HG03039 (cell line): Measurements from ENCODE around the gene CFAP251.
"Not testable (repeated sequence)": the region's sequence is repeated elsewhere in the genome, so short reads cannot be mapped to it uniquely, and the experiment has no call there.

ENCODE experiments used
- ATAC-seq: cut with Tn5 transposase; IDR thresholded peaks from one replicate; pipeline ENCODE4 v1.9.1; 2021; ENCODE audit warnings: mild to moderate bottlenecking, moderate library complexity; ENCODE audit not compliant: unreplicated experiment

CFAP251 gene, protein sequence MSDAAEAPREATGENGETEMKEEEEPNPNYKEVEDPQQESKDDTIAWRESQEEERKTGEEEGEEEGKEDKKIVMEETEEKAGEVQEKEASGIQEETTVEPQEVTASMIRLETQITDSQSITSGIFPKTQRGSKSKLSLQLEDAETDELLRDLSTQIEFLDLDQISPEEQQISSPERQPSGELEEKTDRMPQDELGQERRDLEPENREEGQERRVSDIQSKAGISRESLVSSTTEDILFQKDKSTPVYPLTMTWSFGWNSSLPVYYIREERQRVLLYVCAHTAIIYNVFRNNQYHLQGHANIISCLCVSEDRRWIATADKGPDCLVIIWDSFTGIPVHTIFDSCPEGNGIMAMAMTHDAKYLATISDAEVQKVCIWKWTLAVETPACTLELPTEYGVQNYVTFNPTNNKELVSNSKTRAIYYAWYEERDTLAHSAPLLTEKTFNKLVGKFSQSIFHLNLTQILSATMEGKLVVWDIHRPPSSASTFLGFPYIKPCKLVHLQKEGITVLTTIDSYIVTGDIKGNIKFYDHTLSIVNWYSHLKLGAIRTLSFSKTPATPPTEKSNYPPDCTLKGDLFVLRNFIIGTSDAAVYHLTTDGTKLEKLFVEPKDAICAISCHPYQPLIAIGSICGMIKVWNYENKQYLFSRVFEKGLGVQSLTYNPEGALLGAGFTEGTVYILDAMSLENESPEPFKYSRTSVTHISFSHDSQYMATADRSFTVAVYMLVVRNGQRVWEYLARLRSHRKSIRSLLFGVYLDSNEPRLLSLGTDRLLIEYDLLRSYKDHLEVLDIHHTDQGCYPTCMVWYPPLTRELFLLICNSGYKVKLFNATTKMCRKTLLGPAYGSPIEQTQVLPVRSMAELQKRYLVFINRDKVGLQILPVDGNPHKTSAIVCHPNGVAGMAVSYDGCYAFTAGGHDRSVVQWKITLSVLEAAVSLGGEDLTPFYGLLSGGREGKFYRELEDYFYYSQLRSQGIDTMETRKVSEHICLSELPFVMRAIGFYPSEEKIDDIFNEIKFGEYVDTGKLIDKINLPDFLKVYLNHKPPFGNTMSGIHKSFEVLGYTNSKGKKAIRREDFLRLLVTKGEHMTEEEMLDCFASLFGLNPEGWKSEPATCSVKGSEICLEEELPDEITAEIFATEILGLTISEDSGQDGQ

DNA sequence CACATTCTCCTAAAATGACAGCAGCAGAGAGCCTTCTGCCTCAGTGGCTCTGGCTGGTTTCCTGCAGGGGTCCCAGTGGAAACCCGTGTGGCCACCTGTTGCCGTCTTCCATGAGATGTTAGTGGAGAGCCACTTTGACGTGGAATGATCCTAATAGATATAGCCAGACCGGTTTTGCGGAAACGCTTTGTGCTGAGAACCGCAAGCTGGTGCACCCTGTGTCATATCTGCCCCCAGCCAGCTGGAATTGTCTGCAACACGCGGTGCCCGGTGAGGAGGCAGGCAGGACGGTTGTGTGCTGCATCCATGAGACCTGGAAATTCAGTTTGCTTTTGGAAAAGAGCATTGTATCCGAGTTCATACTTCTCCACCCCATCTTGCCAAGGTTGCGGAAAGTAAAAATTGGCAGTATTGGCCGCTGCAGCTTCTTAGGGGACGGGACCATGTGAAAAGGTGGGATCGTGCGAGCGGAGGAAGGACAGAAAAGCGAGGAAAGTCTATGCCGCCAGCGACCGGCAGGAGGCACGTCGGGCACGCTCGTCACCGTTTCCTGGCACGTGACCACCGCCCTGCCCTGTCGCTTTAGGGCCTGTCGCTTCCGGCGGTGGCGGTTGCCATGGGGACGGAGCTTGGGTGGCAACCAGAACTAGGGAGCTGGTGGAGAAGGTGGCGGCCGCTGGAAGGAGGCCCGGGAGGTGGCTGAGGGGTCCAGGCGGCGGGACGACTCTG lies at the start of gene CFAP251:
Gene CFAP251, plus strand, starts transcription at position 643 of the 729 bp plus-strand sequence. CDS start 2,714 bp downstream, outside the sequence.
- ATAC-seq: peak; percentile 92

DNA sequence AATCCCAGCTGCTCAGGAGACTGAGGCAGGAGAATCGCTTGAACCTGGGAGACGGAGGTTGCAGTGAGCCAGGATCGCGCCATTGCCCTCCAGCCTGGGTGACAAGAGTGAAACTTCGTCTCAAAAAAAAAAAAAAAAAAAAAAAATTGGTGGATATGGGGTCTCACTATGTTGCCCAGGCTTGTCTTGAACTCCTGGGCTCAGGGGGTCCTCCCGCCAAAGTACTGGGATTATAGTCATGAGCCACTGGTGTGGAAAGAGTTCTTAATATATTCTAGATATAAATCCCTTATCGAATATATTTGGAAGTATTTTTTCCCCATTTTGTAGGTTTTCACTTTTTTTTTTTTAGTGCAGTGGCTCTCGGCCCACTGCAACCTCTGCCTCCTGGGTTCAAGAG lies 49.2 kb upstream of the CFAP251 start:
- ATAC-seq: not testable (repeated sequence)

DNA sequence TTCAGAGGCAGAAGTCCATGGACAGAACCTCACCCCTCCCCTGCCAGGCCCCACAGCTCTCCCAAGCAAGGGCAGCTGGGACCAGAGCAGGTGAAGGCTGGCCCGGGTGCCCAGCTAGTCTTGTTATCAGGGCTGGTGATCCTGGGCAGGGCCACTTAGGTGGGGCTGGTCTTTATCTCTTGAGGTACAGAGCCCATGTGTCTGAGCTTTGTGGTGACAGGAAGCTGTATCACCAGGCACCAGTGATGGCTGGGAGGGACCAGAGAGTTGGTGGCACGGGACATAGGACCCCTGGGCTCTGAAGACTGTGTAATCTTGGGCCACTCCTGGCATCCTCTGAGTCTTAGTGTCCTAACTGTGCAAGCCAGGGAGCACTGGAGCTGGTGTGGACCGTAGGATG lies 46.9 kb upstream of the CFAP251 start:
- no peak for ATAC-seq

DNA sequence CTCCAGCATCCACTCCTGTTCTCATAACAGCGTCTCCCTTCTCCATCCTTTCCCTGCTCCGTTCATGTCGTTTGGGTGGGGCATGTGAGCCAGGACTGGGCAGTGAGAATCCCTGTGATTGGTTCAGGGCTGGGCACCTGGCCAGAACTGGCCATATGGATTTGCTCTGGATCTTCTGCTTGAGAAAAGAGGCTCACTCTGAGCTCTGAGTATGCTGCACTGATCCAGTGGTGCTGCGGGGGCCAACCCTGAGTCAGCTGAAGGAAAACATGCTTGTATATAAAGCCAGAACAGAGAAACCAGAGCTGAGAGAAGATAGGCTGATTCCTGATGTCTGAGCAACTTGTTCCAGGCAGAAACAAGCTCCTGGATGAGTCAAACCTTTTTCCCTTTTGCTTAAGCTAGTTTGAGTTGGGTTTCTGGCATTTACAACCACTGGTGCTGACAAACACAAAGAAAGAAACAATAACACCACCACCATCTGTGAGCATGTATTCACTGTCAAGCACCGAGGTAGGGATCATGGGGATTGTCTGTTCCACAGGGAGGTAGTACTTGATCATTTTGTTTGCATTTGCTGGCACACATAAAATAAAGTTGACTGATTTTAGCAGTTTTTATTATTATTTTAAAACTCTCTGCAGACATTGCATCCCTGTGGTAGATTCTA lies 45.7 kb upstream of the CFAP251 start:
- ATAC-seq: no peak

DNA sequence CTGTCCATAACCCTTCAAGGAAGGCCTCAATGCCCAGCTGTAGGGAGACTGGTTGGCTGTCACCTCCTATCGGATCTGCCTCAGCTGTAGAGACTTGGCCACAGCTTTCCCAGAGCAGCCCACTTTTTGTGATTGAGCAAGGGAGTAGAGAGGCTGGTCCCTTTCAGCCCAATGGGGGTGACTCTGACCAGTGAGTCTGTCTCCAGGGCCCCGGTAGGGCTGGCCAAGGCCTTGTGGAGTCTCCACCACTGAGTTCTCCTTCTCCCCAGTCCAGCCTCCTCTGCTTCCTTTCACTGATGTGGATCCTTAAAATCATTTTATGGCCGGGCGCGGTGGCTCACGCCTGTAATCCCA lies 45.2 kb upstream of the CFAP251 start:
- ATAC-seq: no peak

DNA sequence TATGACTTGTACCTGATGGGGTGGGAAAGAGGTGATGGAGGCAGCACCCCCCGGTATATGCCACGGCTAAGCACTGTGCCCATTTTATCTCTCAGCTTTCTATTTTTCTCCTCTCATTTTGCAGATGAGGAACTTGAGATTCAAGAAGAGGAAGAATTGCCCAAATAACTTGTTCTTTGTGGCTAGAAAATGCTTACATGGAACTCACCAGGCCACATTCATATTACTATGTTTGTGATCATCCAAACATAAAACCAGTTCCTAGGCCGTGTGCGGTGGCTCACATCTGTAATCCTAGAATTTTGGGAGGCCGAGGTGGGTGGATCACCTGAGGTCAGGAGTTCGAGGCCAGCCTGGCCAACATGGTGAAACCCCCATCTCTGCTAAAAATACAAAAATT lies 44.3 kb upstream of the CFAP251 start:
- no peak for ATAC-seq

DNA sequence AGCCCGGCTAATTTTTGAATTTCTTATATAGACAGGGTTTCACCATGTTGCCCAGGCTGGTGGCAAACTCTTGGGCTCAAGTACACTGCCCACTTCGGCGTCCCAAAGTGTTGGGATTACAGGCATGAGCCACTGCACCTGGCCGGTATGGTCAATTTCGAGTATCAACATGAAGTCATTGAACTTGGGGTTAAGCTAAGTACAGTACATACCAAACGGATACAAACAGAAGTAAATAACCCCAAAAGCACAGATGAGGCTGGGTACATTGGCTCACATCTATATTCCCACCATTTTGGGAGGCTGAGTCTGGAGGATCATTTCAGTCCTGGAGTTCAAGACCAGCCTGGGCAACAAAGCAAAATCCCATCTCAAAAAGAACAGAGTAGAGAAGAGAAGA lies 42.8 kb upstream of the CFAP251 start:
- ATAC-seq: no peak

DNA sequence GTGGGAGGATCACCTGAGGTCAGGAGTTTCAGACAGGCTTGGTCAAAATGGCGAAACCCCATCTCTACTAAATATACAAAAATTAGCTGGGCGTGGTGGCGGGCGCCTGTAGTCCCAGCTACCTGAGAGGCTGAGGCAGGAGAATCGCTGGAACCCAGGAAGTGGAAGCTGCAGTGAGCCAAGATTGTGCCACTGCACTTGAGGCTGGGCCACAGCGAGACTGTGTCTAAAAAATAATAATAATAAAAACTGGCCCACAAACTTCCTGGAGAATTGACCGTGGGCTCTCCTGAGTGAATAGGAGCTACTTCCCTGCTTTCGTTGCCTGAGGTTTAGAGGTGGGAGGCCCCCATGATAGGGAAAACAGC lies 42.3 kb upstream of the CFAP251 start:
- ATAC-seq: not testable (repeated sequence)

DNA sequence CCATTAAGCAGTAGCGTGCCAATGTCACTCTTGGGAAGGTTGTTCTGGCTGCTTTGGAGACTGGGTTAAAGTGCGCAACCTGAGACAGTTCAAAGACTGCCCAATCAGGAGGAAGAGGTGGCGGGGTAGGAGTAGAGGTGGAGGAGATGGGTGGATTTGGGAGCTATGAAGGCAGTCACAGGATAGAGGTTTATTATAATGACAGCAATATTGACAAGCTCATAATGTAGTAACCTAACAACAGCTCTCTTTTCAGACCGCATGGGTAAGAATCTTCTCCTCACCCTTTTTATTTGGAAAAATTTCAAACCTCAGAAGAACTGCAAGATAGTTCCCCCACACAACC lies 35.1 kb upstream of the CFAP251 start:
- no peak for ATAC-seq

DNA sequence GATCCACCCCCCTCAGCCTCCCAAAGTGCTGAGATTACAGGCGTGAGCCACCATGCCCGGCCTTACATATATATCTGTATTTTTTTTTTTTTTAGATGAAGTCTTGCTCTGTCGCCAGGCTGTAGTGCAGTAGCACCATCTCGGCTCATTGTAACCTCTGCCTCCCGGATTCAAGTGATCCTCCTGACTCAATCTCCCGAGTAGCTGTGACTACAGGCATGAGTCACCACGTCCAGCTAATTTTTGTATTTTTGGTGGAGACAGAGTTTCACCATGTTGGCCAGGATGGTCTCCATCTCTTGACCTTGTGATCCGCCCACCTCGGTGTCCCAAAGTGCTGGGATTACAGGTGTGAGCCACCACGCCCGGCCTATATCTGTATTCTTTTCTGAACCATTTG lies 33.3 kb upstream of the CFAP251 start:
- ATAC-seq: not testable (repeated sequence)

DNA sequence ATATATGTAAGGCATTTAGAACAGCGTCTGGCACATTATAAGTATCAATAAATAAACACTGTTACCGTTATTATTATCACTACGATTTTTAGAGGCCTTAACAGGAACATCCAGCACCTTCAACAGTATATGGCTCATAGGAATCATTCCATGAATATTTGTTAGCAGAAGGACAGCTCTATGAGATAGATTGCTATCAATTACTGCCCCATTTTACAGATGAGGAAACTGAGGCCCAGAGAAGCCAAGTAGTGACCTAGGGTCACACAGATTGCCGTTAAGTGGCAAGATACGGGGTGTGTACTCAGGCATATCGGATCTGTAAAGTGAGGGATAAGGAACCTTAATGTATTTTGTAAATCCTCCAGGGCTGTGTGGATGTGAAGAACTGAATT lies 30.3 kb upstream of the CFAP251 start:
- no peak for ATAC-seq

DNA sequence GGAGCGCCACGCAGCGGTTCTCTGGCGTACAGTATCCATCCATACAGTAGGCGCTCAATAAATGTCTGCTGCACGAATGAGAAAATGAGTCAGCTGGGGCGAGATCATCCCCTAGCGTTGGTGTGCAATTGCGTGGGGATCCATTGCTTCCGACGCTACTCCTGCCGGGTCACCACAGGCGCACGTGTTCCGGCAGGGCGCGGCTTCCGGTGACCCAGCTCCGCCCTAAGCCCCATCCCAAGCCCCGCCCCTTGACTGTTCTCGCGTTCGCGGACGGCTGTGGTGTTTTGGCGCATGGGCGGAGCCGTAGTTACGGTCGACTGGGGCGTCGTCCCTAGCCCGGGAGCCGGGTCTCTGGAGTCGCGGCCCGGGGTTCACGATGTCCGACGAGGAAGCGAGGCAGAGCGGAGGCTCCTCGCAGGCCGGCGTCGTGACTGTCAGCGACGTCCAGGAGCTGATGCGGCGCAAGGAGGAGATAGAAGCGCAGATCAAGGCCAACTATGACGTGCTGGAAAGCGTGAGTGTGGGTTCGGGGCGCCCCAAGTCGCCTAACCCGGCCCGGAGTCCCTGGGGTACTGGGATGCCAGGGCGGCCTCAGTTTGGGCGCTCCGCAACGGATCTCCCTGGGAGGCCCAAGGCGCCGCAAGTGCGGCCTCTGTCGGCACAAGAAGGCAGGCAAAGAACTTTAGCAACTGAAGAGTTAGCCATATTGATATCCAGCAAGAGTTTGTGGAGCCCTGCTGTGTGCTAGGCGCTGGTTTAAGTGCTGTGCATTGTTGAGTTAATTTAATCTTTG lies 29.7 kb upstream of the CFAP251 start, which contains the start of gene PSMD9:
Gene PSMD9, plus strand, starts transcription at position 313 of the 796 bp plus-strand sequence. Its CDS starts 67 bp downstream, at position 380.
- peak; percentile 92 for ATAC-seq

DNA sequence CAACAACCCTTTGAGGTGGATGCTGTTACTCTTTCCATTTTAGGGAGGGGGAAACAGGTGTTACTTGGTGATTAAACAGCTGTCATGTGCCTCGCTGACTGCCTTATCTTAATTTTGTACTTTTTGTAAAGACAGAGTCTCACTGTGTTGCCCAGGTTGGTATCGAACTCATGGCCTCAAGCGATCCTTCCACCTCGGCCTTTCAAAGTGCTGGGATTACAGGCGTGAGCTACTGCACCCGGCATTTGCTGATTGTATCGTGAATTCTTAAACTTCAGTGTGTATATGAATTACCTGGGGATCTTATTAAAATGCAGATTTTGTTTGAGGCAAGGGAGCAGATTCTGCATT lies 29.1 kb upstream of the CFAP251 start:
- no peak for ATAC-seq

DNA sequence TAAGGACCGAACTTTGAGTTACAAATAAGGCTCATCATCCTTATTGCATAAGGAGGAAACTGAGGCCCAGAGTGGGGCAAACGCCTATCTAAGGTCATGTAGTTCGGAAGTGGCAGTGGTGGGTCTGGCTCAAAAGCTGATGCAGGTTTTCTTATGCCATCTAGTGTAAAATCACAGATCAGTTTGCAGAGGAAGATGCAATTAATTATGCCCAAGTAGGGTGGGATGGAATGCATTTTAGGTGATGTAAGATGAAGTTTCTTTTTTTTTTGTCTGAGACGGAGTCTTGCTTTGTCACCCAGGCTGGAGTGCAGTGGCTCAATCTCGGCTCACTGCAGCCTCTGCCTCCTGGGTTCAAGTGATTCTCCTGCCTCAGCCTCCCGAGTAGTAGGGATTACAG lies 28.7 kb upstream of the CFAP251 start:
- not testable (repeated sequence) for ATAC-seq

DNA sequence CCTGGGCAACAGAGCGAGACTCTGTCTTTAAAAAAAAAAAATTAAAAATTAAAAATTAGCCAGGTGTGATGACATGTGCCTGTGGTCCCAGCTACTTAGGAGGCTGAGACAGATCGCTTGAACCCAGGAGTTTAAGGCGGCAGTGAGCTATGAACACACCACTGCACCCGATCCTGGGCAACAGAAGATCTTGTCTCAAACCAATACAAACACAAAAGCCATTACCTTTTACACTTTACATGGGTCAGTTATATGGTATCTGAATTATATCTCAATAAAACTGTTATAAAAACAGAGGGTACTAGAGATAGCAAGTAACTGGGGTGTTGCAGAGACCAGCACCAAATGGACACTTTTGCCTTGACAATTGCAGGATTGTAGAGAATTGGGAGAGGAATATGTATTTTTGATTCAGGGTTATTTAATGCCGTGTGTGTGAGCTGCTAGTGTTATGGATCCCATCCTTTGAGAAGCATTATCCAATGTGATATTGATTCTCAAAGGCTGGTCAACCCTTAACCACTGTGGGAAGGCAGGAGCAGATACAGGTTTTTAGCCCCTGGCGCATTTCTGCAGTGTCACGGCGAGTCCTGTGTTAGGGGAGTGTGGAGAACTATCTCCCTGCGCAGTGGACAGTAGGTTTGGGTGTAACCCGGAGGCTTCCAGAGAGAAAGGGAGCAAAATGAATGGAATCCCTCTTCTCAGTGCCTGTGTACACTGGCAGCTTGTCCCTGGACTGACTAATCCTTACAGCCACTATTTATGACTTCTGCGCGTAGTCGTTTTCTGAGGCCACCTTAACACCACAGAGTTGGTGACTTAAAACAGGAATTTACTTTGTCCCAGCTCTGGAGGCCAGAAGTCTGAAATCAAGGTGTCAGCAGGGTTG lies 25.5 kb upstream of the CFAP251 start:
- no peak for ATAC-seq

DNA sequence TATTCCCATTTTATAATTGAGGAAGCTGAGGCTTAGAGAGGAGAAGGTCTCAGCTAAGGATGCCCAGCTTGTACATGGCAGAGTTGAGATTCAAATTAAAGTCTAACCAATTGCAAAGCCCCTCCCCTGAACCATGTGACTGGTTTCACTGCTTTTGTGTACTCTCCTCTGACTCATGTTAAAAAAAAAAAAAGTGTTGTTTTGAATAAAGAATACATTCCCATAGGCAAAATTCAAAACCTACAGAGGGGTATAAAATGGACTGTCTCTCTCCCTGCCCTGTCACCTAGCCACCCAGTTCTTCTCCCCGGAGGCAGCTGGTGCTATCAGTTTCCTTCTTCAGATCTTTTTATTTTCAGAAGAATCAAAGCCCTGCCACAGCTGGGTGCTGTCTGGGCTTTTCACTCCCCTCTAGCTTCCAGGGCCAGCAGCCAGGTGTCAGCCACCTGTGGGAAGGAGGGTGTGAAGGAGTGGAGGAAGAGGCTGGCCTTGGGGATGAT lies 24.4 kb upstream of the CFAP251 start:
- ATAC-seq: no peak

DNA sequence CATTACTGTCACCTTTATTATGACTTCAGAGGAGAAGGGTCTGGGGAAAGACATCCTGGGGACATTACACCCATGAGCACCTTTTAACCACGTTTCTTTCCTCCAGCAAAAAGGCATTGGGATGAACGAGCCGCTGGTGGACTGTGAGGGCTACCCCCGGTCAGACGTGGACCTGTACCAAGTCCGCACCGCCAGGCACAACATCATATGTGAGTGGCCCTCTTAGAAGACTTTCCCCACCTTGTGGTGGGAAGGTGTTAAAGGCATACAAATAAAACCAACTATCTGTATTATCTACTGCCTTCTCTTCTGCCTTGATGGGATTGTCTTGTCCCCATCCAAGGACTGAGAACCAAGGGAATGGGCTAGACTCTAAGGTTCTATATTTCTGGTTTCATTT lies 23.8 kb upstream of the CFAP251 start:
- no peak for ATAC-seq

DNA sequence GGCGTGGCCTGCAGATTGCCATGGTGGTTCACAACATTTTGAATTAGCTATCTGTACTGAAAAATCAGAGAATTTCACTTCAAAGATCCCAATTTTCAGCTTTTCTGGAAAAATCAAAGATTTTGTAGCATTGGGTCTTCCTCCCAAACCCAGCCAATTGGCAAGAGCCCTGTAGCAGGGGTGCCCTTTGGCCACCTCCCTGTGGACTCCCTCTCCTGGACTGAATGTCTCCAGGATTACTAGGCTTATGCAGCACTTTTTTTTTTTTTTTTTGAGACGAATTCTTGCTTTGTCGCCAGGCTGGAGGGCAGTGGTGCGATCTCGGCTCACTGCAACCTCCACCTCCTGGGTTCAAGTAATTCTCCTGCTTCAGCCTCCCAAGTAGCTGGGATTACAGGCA lies 20.1 kb upstream of the CFAP251 start:
- no peak for ATAC-seq
